Ascending aorta (tissue), 2 donors: ENCODE measurements around the gene PSEN1. TPM values are rescaled to one million over a fixed set of nuclear protein-coding genes. Genes with fewer than 3 reads are reported as not detected.

Experiments used
- DNase-seq, 2 donors: peaks; one replicate each; pipeline ENCODE4 v3.0.0-alpha.2; 2019; ENCODE audit warnings: low spot score in 2 of 2
- H3K27ac ChIP-seq, 2 donors: fragments of 200-600 bp; sonication (generic); one replicate each; pipeline ENCODE4 v1.5.1; 2016 to 2017; ENCODE audit warnings: mild to moderate bottlenecking in 1 of 2
- H3K27me3 ChIP-seq: fragments of 200-600 bp; sonication (generic); one replicate; pipeline ENCODE4 v1.5.1; 2017
- H3K36me3 ChIP-seq, 2 donors: fragments of 200-600 bp; sonication (generic); one replicate each; pipeline ENCODE4 v1.5.1; 2016
- H3K4me1 ChIP-seq, 2 donors: fragments of 200-600 bp; sonication (generic); one replicate each; pipeline ENCODE4 v1.5.1; 2016 to 2017; ENCODE audit warnings: mild to moderate bottlenecking in 1 of 2
- H3K4me3 ChIP-seq, 2 donors: fragments of 200-600 bp; sonication (generic); one replicate each; pipeline ENCODE4 v1.5.1; 2016 to 2017; ENCODE audit warnings: mild to moderate bottlenecking in 1 of 2
- H3K9me3 ChIP-seq, 2 donors: fragments of 200-600 bp; sonication (generic); one replicate each; pipeline ENCODE4 v1.5.1; 2016
- CTCF ChIP-seq, 3 experiments: fragments of 200-600 bp in 2 of 3; fragments of 450-650 bp in 1 of 3; sonication (generic) in 2 of 3; IDR thresholded peaks; one replicate each; pipeline ENCODE4 v1.5.1; 2016 to 2019; ENCODE audit warnings: antibody characterized with exemption in 3 of 3, mild to moderate bottlenecking in 1 of 3, moderate library complexity in 1 of 3
- intact Hi-C: fragments of 100-400 bp; cut with DNase I; formaldehyde crosslinking; loops from one replicate; pipeline ENCODE4 v1.15.1; 2023
- total RNA-seq: library from RNA; depleted of rRNA; stranded (reverse); fragments of >200 nt; gene quantifications from one replicate; pipeline ENCODE4 v1.1.0, GENCODE V29; 2016

The PSEN1 gene
- total RNA-seq, 1 donor from 2014 or later: 15.2 TPM

- intact Hi-C loops: no loop called here
- no peak overlapping the region for H3K4me3 ChIP-seq
- TF ChIP-seq CTCF (IDR thresholded peaks at IDR 0.05): no peak
- peaks cover 3 to 8% of the 10 kb centered on the region in 2 donors for H3K4me1 ChIP-seq
- H3K27ac ChIP-seq: no peak overlapping the region
- DNase-seq: no peak
- no peaks in the 10 kb centered on the region for H3K36me3 ChIP-seq
- no peaks in the 10 kb centered on the region for H3K9me3 ChIP-seq
- peaks cover 5% of the 10 kb centered on the region for H3K27me3 ChIP-seq
Observed at GRCh38 chr14:73244541-73245290, 108.4 kb downstream of the PSEN1 start.

- H3K27ac ChIP-seq: no peak overlapping the region
- H3K9me3 ChIP-seq: no peaks in the 10 kb centered on the region
- DNase-seq: peak in 1 of 2 donors; percentile 80
- peak overlapping the region; percentile 65 to 67 for H3K4me3 ChIP-seq
- no peaks in the 10 kb centered on the region for H3K27me3 ChIP-seq
- H3K4me1 ChIP-seq: peaks cover 0 to 3% of the 10 kb centered on the region in 2 donors
- no peak for TF ChIP-seq CTCF (IDR thresholded peaks at IDR 0.05)
- intact Hi-C loops: no loop called here
- H3K36me3 ChIP-seq: no peaks in the 10 kb centered on the region
Observed at GRCh38 chr14:73245480-73246325, 109.4 kb downstream of the PSEN1 start.

GRCh38 chr14:73246387-73247150 lies 110.3 kb downstream of the PSEN1 start:
- Histone ChIP-seq H3K36me3 (no peaks in the 10 kb centered on the region), H3K27me3 (no peaks in the 10 kb centered on the region), H3K27ac (no peak overlapping the region), H3K4me1 (peaks cover 0 to 3% of the 10 kb centered on the region in 2 donors), H3K4me3 (peak overlapping the region; percentile 65 to 67), H3K9me3 (no peaks in the 10 kb centered on the region)
- DNase-seq: no peak
- intact Hi-C loops: no loop called here
- no peak for TF ChIP-seq CTCF (IDR thresholded peaks at IDR 0.05)

GRCh38 chr14:73248108-73248868 lies 112.0 kb downstream of the PSEN1 start:
- no peak for TF ChIP-seq CTCF (IDR thresholded peaks at IDR 0.05)
- H3K9me3 ChIP-seq: no peaks in the 10 kb centered on the region
- H3K4me1 ChIP-seq: peaks cover 0 to 3% of the 10 kb centered on the region in 2 donors
- H3K27me3 ChIP-seq: no peaks in the 10 kb centered on the region
- intact Hi-C loops: no loop called here
- no peak for DNase-seq
- H3K36me3 ChIP-seq: no peaks in the 10 kb centered on the region
- no peak overlapping the region for H3K4me3 ChIP-seq
- H3K27ac ChIP-seq: no peak overlapping the region

GRCh38 chr14:73249108-73249507 lies 112.8 kb downstream of the PSEN1 start:
- DNase-seq: no peak
- TF ChIP-seq CTCF (IDR thresholded peaks at IDR 0.05): no peak
- H3K36me3 ChIP-seq: no peaks in the 10 kb centered on the region
- no peaks in the 10 kb centered on the region for H3K27me3 ChIP-seq
- no peak overlapping the region for H3K4me3 ChIP-seq
- no peaks in the 10 kb centered on the region for H3K9me3 ChIP-seq
- H3K27ac ChIP-seq: no peak overlapping the region
- intact Hi-C loops: no loop called here
- H3K4me1 ChIP-seq: peaks cover 0 to 3% of the 10 kb centered on the region in 2 donors
